ENCODE data around the gene MRAP2. TPM values are rescaled to one million over a fixed set of nuclear protein-coding genes. Genes with fewer than 3 reads are reported as not detected.

The MRAP2 gene
- total and polyA plus RNA-seq, 2 experiments from 2014 or later, result 6.1 to 13.5 TPM

DNA sequence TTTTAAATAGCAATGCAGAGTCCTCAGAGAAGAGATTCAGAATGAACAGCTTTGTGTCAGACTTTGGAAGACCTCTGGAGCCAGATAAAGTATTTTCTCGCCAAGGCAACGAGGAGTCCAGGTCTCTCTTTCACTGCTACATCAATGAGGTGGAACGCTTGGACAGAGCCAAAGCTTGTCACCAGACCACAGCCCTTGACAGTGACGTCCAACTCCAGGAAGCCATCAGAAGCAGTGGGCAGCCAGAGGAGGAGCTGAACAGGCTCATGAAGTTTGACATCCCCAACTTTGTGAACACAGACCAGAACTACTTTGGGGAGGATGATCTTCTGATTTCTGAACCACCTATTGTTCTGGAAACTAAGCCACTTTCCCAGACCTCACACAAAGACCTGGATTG lies 55.5 kb downstream of the MRAP2 start:
- Mint-ChIP-seq H3K27ac (no peak overlapping the region), H3K36me3 (ENCODE audit: low read depth) (0 out of 3 replicates have a peak, but pooled peaks cover 5% of the 10 kb centered on the region), H3K4me3 (no peak overlapping the region), H3K4me1 (peaks cover 46% of the 10 kb centered on the region), H3K9me3 (no peaks in the 10 kb centered on the region), H3K27me3 (ENCODE audit: insufficient read depth, low read depth, poor library complexity) (peaks cover 2% of the 10 kb centered on the region)
- Histone ChIP-seq H3K36me3 (ENCODE audit: insufficient read depth) (no peaks in the 10 kb centered on the region), H4K20me1 (replicated peaks; ENCODE audit: insufficient read depth) (no peaks in the 10 kb centered on the region), H3K9me2 (ENCODE audit: insufficient read depth) (peaks cover 17% of the 10 kb centered on the region), H3F3A (replicated peaks; ENCODE audit: low read depth) (no peaks in the 10 kb centered on the region), H3K79me2 (replicated peaks; ENCODE audit: insufficient read depth) (no peaks in the 10 kb centered on the region), H2AFZ (peak overlapping the region; percentile 36; the same call in 1 of the 2 replicates), H3K4me3 (no peak overlapping the region), H3K27me3 (ENCODE audit: insufficient read depth) (no peaks in the 10 kb centered on the region), H3K27ac (ENCODE audit: low read depth) (peak overlapping the region; percentile 36; the same call in 1 of the 2 replicates), H3K4me1 (ENCODE audit: insufficient read depth) (peaks cover 42% of the 10 kb centered on the region), H3K4me2 (peak overlapping the region; percentile 67)
- ATAC-seq, result no peak
- TF ChIP-seq, protein P1, sequence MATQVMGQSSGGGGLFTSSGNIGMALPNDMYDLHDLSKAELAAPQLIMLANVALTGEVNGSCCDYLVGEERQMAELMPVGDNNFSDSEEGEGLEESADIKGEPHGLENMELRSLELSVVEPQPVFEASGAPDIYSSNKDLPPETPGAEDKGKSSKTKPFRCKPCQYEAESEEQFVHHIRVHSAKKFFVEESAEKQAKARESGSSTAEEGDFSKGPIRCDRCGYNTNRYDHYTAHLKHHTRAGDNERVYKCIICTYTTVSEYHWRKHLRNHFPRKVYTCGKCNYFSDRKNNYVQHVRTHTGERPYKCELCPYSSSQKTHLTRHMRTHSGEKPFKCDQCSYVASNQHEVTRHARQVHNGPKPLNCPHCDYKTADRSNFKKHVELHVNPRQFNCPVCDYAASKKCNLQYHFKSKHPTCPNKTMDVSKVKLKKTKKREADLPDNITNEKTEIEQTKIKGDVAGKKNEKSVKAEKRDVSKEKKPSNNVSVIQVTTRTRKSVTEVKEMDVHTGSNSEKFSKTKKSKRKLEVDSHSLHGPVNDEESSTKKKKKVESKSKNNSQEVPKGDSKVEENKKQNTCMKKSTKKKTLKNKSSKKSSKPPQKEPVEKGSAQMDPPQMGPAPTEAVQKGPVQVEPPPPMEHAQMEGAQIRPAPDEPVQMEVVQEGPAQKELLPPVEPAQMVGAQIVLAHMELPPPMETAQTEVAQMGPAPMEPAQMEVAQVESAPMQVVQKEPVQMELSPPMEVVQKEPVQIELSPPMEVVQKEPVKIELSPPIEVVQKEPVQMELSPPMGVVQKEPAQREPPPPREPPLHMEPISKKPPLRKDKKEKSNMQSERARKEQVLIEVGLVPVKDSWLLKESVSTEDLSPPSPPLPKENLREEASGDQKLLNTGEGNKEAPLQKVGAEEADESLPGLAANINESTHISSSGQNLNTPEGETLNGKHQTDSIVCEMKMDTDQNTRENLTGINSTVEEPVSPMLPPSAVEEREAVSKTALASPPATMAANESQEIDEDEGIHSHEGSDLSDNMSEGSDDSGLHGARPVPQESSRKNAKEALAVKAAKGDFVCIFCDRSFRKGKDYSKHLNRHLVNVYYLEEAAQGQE (IDR thresholded peaks at IDR 0.05; ENCODE audit: unreplicated experiment), result no peak
- no peak for TF ChIP-seq ZNF114 (CRISPR knock-in tag; IDR thresholded peaks at IDR 0.05)
- TF ChIP-seq POLR2AphosphoS5 (IDR thresholded peaks at IDR 0.05; ENCODE audit: low read depth), result no peak
- TF ChIP-seq EZH2phosphoT487 (IDR thresholded peaks at IDR 0.05; ENCODE audit: unreplicated experiment), result no peak
- TF ChIP-seq ETS1 (IDR thresholded peaks at IDR 0.05), result no peak
- no peak for TF ChIP-seq CTCF (conservative IDR thresholded peaks at IDR 0.05; ENCODE audit: low read depth in 2 of 2)
- TF ChIP-seq EZH2 (IDR thresholded peaks at IDR 0.05; ENCODE audit: low read depth, unreplicated experiment), result no peak
- TF ChIP-seq ZNF331 (CRISPR knock-in tag; IDR thresholded peaks at IDR 0.05; ENCODE audit: low read depth), result no peak
- no peak for TF ChIP-seq JUNB (IDR thresholded peaks at IDR 0.05; ENCODE audit: unreplicated experiment)
- TF ChIP-seq CREB1 (CRISPR knock-in tag; IDR thresholded peaks at IDR 0.05; ENCODE audit: low read depth), result no peak
- TF ChIP-seq ZNF462 (CRISPR knock-in tag; IDR thresholded peaks at IDR 0.05), result no peak
- no peak for DNase-seq (ENCODE audit: low spot score)

All from GM23338 (cell line).